NOMO-1 treated with dmso at 0.1 percent for 144 hours (cell line): ENCODE measurements around the gene TECPR1.

Experiments
- DNase-seq: peaks from one replicate; lab custom pipeline; 2025; ENCODE audit not compliant: unreplicated experiment; lab: John Stamatoyannopoulos, UW

TECPR1 gene

DNA sequence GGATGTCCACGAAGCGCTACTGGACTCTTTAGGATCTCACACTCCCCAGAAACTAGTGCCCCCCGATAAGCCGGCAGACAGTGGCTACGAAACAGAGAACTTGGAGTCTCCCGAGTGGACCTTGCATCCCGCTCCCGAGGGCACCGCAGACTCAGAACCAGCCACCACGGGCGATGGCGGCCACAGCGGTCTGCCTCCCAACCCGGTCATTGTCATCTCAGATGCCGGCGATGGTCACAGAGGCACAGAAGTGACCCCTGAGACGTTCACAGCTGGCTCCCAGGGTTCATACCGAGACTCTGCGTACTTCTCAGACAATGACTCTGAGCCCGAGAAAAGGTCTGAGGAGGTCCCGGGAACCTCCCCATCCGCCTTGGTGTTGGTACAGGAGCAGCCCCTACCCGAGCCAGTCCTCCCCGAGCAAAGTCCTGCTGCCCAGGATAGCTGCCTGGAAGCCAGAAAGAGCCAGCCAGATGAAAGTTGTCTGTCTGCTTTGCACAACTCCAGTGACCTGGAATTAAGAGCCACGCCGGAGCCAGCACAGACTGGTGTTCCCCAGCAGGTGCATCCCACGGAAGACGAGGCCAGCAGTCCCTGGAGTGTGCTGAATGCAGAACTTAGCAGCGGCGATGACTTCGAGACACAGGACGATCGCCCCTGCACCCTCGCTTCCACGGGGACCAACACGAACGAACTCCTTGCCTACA, 58.4 kb downstream of the TECPR1 start:
- DNase-seq, result no peak

DNA sequence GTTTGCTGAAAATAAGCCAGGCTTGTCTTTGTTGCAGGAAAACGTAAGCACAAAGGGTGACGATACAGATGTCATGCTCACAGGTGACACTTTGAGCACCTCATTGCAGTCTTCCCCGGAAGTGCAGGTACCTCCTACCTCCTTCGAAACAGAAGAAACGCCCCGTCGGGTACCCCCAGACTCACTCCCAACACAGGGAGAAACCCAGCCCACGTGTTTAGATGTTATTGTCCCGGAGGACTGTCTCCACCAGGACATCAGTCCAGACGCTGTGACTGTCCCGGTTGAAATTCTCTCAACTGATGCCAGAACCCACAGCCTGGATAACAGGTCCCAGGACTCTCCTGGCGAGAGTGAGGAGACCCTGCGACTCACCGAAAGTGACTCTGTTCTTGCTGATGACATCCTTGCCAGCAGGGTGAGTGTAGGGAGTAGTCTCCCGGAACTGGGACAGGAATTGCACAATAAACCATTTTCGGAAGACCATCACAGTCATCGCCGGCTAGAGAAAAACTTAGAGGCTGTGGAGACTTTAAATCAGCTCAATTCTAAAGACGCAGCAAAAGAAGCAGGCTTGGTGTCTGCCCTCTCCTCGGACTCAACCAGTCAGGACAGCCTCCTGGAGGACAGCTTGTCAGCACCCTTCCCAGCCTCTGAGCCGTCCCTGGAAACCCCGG, 59.1 kb downstream of the TECPR1 start:
- DNase-seq, result no peak

DNA sequence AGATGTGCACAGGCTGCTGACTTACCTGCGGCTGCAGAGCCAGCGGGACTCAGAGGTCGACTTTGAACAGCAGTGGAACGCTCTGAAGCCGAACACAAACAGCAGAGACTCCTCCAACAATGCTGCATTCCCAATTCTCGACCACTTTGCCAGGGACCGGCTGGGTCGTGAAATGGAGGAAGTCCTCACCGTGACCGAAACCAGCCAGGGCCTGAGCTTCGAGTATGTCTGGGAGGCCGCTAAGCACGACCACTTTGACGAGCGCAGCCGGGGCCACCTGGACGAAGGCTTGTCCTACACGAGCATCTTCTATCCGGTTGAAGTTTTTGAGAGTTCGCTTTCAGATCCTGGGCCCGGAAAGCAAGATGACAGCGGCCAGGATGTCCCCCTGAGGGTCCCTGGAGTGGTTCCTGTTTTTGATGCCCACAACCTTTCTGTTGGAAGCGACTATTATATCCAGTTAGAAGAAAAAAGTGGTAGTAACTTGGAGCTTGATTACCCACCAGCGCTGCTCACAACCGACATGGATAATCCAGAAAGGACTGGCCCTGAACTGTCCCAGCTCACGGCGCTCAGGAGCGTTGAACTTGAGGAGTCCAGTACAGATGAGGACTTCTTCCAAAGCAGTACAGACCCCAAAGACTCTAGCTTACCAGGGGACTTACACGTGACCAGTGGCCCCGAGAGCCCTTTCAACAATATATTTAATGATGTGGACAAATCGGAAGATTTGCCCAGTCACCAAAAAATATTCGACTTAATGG, 60.2 kb downstream of the TECPR1 start:
- no peak for DNase-seq

DNA sequence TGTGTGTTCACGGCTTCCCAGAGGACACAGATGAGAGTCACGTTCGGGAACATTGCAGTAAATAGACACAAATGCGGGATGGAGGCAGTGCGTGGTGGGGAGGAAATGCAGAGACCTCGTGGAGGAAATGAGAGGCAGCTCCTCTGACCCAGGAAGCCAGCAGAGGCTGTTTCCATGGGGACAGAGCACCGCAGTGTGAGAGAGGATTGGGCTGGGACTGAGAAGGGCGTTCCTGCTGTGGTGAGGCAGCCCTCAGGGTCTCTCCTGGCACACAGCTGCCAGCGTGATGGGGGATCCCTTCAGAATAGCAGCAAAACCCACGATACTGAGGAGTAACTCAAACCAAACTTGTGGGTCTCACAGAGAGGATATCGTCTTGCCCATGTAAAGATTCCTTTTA, 62.5 kb downstream of the TECPR1 start:
- DNase-seq, result no peak

DNA sequence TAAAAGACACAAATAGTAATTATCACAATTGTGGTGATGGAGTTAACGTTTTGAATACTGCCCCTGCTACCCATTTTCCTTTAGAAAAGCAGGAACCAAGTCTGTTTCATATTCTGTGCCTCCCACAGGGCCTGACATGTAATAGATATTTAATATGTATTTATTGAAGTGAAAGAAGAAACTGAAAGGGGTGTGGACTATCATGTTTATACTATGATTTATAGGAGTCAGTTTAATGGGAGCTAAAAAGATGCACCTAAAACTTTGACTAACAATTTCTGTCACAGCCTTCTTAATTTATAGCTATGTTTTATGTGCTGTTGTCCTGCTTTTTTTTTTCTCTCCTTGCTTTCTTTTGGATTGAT, 64.9 kb downstream of the TECPR1 start:
- peak; percentile 94 for DNase-seq

DNA sequence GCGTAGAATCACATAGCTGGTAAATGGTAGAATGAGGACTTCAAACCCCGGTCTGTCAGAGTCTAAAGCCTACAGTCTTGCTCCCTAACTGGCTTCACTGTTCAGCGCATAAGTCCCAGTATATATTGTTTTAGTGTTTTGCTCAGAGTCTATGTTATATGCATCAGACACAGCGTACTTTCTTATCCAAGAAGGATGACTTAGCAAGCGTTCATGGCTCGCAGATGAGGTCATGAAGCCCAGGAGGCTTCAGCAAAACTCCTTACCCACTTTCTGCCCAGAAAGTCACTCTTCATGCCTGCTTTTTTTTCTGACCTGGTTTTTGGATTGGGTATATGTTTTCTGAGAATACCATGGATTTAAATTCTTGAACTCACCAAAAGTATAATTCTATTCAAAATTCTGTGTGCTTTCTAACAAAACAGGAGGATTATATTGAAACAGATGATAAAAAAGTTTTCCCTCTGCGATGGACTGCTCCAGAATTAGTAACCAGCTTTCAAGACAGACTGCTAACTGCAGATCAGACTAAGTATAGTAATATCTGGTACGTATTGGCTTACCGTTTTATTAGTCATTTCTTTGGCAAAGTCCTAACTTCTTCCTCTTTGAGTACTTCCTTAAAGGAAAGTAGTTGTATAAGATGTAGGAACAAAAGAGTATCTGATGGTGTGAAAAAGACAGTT, 65.4 kb downstream of the TECPR1 start:
- DNase-seq, result peak; percentile 94

DNA sequence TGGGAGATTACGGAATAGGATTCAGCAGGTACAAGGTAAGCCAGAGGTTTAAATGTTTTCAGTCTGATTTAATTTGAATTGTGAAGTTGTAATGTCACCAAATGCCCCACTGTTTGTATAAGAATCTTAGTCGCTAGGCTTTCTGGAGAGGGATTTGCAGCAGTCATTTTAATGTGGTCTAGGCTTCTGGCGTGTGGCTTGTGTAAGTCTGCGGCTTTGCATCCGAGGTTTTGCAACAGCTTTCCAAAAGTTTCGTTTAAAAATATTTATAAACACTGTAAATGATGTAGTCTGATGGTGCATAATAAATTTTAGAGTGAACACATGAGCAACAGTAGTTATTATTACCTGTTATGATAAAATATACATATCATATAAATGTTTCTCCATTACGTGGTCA, 66.9 kb downstream of the TECPR1 start:
- DNase-seq, result peak; percentile 88

DNA sequence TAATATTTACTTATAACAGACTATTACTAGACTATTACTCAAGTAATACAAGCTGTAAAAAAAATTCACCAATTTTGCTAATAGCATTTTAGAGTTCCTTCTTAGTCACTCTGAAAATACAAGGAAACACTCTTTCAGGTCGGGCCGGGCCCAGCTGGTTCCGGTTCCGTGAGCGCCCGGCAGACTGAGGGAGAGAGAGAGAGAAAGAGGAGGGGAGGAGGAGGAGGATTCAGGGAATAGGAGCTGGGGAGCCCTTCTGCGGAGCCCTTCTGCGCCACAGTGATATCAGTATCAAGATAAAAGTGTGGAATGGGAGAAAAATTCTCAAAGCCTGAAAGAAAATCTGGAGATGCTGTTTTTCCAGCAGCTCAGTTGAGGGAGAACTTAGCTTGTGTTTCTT, 71.3 kb downstream of the TECPR1 start:
- no peak for DNase-seq

DNA sequence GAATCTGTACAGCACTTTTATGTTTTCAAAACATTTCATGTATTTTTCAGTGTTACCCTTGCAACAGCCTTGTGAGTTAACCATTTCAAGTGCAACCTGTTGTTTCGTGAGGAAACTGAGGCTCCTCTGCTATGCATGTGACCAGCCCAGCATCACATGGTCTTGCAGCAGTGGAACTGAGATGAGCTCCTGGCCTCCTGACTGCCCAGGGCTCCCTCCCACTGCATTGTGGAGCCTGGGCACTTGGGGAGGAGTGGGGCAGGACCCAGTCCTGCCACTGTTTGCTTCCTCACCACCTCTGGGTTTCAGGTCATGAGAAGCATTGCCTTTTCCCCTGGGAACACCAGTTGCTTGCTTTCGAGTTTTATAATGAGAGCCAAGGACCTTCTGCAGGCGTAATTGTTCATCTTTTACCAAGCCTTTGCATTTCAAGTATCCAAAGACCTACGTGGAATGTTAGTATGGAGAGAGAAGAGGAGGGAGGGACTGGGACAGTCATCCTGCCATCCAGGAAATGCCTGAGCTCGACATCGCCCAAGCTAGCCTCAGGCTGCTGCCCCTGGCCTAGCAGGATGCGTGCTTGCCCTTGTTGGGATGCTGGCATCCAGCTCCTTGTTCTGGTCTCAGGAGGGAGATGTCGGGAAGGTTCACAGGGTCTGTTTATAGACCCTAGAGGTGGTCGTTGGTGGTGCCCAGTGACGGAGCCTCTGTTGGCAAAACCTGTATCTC, 73.1 kb downstream of the TECPR1 start:
- DNase-seq, result no peak

DNA sequence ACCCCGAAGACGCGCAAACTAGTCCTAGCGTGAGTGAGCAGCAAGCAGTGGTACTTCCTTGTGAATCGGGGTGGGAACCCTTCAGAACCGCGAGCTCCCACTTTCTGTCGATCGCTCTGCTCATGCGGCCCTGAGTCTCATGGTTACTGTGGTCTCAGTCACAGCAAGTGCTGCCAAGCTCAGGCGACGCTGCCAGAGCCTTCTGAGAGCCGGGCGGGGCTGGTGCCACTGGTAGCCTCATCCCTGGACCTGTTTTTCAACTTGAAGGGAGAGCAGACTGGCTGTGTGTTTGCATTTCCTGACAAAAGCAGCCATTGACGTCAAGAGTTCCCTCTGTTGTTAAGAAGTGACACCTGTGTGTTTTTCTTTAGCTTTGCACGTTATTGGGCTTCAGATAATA, 73.7 kb downstream of the TECPR1 start:
- DNase-seq, result no peak

DNA sequence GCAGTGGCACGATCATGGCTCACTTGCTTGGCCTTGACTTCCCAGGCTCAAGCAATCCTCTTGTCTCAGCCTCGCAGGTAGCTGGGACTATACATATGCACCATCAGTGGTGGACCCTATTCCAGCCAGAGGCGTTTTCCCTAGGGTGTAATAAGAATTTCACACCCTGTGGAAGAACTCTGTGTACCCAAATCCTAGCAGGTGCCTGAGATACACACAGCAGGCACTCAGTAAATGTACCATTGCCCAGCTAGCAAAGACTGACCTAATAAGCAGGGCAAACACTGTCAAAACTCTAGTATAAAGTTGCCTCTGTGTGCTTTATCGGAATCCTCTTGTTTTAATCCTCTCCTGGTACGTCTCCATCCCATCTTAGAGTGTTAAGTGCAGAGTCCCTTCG, 74.5 kb downstream of the TECPR1 start:
- DNase-seq, result no peak

DNA sequence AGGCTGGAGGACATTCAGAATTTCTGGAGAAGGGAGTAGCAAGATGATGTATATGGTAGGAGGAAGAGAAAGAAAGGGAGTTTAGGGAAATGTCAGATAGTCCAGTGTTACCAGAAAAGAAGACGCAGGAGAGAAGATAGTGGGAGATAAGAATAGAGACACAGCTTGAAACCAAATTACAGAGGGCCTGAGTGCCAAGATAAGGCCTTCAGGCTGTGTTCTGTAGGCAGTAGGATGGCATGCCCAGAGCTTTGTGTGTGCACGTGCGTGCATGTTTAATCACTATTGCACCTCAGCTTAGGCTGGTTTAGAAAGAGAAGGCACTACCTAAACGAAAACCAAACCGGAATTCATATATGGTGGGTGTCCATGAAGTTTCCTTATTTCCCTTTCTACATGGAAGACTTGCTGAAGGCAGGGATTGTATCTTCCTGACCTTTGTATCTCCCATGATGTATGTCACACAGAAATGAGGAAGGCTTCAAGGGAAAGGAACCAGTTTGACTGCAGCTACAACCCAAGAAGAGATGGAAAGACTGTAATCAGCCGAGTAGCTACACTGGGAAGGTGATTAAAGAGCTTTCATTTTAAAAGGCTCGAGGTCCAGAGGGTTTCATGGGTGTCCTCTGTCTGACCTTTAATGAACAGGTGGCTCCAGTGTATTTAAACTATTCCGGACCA, 76.6 kb downstream of the TECPR1 start:
- no peak for DNase-seq

DNA sequence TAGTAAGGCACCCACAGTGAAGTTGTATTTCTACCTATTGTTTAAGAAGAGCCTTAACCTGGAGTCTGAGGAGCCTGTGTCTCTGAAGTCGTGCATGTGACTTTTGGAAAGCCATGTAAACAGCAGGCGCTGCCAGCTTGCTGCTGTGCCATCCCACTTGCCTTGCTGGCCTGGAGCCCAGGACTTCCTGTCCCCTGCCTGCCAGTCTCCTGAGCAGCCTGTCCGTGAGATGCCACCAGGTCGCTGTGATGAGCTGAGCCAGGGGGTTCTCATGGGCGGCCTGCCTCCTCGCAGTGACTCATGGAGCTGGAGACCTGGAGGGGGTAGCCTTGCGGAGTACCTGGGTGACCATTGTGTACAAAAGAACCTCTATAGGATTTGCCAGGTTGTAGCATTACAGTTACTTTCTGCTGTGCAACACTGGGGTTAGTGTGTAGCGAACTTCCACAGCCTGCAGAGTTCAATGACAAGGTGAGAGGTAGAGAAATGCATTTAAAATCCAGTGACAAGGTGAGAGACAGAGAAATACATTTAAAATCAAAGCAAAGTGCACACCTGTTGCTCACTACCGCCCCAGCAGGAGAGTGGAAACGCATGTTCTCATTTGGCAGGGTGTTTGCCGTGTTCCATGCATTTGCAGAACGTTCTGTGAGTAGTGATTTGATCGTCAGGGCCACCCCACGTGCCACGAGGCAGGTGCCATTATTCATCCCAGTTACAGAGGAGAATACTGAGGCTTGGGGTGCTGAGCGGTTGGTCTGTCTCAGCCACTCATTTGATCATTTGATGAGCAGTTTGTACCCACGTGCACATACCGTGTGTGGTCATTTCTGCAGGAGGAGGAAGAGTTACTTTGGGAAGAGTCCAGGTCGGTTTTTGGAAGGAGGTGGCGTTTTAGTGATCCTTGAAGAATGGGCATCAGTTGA, 77.4 kb downstream of the TECPR1 start:
- no peak for DNase-seq

DNA sequence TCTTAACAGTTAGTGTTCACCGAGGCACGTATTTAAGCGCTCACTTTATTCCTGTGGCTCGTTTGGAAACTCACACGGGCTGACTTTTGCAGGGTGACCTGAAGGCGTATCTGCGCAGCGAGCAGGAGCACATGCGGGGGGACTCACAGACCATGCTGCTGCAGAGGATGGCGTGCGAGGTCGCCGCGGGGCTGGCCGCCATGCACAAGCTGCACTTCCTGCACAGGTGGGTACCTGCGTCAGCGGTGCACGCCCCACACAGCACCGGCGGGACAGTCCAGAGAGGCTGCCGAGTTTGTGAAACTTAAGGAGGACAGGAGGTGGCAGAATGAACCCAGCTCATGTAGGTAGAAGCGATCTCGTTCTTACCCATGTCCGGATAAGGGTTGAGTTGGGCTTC, 80.6 kb downstream of the TECPR1 start:
- DNase-seq, result no peak

DNA sequence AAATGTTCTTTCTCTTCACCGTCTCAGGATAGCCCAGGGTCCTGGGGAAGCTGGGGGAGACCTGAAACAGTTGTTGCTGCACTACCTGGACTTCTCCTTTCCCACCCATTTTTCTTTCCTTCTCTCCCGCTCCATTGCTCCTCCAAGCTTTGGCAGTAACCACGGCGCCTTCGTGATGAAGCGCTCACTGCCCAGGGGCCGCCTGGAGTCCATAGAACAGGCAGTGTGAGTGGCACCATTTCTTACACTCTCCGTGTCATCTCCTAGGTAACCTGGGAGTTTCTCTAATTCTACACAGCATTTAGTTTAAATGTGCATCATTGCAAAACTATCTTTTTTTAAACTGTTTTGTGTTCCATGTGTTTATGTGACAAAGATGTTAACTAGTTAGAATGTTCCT, 81.1 kb downstream of the TECPR1 start:
- DNase-seq, result no peak

DNA sequence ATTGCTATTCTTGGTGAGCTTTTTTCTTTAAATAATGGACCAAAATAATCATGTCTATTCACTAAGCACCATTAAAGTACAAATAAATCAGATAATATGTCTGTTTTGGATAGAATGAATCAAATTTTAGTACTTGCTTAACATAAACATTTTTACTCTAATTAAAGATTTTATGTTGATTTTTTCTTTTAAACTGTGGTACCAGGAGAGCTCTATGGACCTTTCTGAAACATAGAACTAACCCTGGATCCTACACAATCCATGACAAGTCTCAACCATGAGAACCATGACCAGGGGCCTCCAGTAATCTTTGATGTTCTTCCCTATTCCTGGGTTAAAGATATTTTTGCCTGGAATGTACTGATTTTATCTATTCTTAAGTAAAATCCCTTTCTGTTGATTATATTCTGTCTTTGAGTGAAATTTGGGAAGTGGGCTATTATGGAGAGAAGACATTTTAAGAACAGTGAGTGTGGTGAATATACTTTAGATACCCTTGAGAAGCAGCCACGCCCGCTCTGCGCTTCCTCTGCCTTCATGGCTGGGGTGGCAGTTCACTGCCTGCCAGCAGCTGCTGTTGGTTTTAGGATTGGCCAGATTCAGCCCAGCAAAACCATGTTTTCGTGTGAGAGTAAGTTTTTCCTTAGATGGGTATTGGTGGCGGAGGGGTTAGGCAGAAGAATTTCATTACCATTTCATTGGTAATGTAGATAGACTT, 83.0 kb downstream of the TECPR1 start:
- DNase-seq, result no peak

DNA sequence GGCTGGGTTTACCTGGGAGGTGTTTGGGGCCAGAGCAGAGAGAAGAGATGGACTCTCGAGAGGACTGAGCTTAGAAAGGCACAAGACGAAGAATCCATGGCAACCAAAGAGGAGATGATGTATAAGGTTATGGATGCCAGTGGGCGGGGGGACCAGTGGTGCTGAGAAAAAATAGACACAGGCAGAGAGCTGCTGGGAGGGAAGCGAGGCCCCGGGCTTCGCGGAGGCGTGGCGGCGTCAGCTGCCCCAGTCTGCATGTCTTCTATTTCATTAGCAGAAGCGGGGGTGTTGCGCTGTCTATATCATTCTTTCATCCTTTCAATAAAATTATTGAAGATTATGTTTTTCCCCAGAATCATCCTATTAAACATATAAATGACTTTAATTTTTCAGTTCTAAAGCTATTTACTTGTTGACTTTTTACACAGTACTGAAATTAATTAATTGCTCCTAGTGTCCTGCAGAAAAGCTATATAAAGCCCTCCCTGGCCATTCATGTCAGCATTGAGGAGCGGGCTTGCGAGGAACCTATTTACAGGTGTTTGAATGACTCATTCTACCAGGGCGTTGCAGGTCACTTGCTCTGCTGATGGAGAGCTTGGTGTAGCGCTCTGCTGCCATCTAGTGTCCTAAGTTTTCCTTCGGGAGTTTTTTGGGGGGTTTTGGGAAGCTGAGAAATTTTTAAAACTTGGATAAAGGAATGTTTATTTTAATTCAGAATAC, 83.7 kb downstream of the TECPR1 start:
- peak; percentile 16 for DNase-seq

DNA sequence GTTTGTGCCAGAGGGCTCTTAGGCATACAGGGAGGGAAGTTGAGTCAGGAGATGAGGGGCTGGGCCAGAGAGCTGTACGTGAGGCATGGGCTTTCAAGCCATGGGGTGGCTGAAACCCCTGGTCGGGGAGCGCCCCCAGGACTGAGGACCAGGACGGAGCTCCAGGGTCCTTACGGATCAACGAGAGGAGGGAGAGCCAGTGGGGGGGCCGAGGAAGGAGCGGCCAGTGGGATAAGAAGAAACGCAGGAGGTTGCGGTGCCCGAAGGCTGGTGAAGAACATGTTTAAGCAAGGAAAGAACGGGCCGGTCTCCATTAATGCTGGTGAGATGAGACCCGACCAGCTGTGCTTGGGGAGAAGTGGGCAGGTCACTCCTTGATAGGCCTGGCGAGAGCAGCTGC, 84.4 kb downstream of the TECPR1 start:
- DNase-seq, result no peak
